Ishikawa (cell line): ENCODE results near the gene ABHD16A.

ENCODE experiments used
- CEBPB ChIP-seq: IDR thresholded peaks from 2 replicates; pipeline ENCODE4 v1.6.1; 2012
- RAD21 ChIP-seq: IDR thresholded peaks from 2 replicates; pipeline ENCODE4 v1.6.1; 2012; ENCODE audit warnings: low read depth

GRCh38 chr6:31697555-31697954 lies 5.6 kb downstream of the ABHD16A start:
- TF ChIP-seq RAD21 (no peak), CEBPB (no peak)
